ENCODE results near the gene TNS3.

The TNS3 gene

DNA sequence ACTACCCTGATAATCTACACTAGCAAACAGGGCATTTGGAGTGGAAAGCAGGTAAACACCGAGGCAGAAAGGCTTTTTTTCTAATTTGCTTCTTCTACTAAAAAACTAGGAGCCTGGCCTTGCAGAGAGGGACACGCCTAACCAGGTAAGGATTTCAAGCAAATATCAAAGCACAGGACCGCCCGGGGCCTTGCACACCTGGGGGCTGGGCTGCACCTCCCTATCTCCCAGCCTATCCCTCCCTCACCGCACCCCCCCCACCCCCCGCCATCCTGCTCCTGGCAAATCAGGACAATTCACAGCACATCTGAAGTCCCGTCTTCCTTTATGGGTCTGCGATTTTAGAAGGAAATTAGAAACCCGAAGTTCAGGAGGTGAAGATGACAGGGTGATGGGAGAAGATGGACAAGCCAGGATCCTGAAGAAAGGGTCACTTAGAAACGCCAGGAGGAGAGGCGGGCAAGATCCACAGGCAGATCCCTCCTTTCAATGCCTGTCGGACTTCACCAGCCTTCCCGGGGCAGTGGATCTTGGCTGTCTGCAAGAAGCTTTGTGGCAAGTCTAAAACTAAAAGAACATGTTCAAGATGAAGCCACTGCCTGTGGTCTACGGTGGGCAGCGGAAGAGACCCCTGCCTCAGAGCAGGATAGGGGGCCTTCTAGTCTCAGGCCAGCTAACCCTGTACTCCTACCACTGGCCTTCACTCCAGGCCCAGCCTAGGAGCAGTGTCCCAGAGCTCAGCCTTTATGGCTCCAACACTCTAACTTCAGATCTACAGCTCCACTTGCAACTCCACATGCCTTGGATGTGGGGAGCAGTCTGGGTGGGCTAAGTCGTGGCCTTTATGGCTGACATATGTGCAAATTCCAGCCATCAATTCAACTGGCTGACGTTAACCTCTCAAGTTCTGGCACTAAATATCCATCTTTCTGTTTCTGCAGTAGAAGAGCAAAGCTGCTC is 43.9 kb downstream of the TNS3 start:
- H3K4me3 ChIP-seq (ENCODE audit: control insufficient read depth, low read depth, low read length) = peak overlapping the region; percentile 52; the same call in 1 of the 2 replicates
- no peak for DNase-seq (ENCODE audit: low read depth)

DNA sequence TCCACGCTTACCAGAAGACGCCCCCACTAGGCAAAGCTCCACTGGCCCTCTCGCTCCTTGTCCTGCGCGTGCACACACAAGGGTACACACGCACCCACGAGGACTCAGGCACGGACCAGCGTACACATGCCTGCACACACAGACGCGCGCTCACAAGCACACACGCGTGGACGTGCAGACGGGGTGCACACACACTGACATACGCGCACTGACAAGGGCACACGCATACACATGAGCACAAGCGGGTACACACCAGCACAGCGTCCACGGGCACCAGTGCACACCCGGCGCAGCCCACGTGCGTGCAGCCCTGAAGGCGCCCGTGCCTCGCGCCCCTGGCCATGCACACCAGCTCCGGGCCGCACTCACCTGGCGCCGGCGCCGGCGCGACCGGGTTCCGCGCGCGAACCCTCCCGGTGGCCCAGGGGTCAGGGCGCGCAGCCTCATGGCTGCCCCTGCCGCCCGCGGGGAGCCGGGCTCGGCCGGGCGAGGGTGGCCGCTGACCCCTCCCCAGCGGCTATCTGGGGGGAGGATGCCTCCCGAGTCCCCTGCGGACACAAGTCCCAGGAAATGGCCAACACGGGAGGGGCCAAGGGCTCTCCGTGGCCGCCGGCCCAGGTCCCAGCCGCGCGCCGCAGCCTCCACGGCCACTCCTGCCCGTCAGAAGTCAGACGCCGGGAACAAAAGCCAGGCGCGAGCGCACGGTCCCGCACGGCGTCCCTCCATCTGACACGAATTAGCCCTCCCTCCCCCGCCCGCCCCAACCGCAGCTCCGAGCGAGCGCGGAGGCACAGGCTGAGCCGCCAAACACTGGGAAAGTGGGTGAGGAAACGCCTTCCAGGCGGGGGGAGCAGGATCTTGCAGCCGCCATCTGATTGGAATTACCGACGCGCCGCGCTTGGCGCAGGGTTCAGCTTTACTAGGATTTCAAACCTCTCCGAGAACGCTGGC is 45.0 kb downstream of the TNS3 start:
- peak overlapping the region; percentile 52 for H3K4me3 ChIP-seq (ENCODE audit: control insufficient read depth, low read depth, low read length)
- DNase-seq (ENCODE audit: low read depth) = peak; percentile 57
- TF ChIP-seq, protein P1, sequence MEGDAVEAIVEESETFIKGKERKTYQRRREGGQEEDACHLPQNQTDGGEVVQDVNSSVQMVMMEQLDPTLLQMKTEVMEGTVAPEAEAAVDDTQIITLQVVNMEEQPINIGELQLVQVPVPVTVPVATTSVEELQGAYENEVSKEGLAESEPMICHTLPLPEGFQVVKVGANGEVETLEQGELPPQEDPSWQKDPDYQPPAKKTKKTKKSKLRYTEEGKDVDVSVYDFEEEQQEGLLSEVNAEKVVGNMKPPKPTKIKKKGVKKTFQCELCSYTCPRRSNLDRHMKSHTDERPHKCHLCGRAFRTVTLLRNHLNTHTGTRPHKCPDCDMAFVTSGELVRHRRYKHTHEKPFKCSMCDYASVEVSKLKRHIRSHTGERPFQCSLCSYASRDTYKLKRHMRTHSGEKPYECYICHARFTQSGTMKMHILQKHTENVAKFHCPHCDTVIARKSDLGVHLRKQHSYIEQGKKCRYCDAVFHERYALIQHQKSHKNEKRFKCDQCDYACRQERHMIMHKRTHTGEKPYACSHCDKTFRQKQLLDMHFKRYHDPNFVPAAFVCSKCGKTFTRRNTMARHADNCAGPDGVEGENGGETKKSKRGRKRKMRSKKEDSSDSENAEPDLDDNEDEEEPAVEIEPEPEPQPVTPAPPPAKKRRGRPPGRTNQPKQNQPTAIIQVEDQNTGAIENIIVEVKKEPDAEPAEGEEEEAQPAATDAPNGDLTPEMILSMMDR (IDR thresholded peaks at IDR 0.05; ENCODE audit: control insufficient read depth, insufficient read depth, low read depth, low read length, missing control alignments) = no peak

More for the DNA sequence above, 43.9 kb downstream of the TNS3 start:
- TF ChIP-seq, protein P1 (IDR thresholded peaks at IDR 0.05; ENCODE audit: control insufficient read depth, insufficient read depth, low read depth, low read length, missing control alignments) = no peak

DNA sequence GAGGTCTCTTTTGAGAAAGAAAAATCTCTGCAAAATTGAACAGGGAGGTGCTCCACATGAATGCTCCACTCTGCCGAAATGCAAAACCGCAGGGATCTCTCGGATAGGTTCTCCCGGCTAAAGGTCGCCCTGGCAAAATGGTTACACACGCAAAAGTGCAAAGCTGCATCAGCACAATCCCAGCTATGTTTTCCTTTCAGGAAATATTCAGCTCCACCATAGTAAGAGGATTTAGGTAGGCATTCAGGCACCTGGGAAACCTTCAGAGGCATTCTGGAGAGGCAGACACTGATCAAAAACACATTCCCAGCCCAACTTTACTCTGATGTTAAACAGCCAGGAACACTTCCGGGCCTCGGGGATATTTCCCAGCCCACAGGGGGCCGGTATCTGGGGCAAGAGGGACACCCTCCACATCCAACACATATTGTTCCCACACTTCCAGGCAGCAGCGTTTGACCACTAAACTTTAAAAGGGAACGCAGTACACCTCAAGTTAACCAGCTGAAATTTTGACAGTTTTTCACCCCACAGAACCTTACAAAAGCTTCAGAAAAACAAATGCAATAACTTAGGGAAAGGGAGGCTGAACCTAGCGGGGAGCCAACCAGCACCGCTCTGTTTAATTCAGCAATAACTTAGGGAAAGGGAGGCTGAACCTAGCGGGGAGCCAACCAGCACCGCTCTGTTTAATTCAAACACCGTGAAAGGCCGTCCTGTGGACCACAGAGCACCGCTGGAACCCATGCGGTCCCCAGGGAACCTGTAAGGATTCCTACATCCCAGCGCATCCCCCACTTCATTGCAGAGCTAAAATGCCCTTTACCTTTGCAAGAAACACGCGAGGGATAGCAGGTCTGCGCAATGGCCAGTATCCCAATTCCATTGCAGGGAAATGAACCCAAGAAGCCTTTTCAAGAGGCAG is 45.9 kb downstream of the TNS3 start:
- TF ChIP-seq, protein P1 (IDR thresholded peaks at IDR 0.05; ENCODE audit: control insufficient read depth, insufficient read depth, low read depth, low read length, missing control alignments) = no peak
- no peak for DNase-seq (ENCODE audit: low read depth)
- H3K4me3 ChIP-seq (ENCODE audit: control insufficient read depth, low read depth, low read length) = peak overlapping the region; percentile 52

DNA sequence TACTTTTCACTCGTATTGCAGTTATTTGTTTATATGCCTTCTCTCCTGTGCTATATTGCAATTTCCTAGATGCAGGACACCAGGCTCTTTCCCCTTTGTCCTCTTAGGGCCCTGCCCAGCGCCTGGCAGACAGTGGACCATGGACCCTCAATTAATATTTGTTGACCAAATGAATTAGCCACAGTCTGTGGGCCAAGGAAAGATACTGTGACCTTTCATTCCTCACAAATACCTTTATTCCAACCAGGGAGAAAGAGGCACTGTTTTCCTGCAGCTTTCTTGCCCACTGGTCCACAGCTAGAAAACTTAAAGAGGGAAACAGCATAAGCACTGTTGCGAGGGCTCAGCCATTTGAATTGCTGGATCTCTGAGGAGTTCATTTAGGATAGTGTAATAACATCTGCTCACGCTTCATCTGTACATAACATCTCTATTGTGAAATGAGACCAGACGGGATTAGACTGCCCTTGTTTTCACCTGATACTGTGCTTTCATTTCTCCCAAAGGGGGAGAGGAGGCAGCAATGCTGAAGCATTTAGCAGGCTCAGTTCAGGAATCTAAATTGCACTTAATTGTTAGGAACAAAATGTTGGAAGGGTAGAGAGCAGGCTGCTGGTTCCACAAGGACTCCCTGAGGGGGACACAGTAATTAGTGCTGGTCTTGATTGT is 46.7 kb downstream of the TNS3 start:
- TF ChIP-seq, protein P1 (IDR thresholded peaks at IDR 0.05; ENCODE audit: control insufficient read depth, insufficient read depth, low read depth, low read length, missing control alignments) = no peak
- no peak for DNase-seq (ENCODE audit: low read depth)
- no peak overlapping the region for H3K4me3 ChIP-seq (ENCODE audit: control insufficient read depth, low read depth, low read length)

DNA sequence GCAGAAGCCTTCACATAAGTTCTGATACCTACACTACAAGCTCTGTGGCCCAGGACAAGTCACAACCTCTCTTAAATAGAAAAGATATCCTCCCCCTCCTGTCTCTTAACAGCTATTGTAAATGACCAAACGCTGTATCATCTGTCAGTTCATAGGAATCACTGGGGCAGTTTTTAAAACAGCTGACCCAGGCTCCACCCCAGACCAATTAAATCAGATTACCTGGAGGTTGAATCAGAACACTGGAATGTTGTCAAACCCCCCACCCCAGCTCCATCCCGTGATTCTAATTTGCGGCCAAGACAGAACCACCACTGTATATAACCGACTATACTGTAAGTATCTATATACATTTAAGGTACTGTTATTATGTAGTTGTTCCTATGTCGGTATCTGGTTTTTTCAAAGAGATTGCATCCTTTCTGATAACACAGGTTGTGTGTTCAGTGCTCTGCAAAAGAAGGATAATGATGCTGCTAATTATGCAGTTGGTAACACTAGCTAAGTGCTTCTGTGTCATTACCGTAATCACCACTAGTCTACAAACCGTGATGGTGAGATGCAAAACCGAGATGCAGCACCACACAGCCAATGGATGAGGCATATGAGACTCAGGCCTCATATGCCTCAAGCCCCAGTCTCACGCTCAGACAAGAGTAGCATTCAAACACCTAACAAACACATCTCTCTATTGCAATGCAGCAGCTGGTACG is 47.4 kb downstream of the TNS3 start:
- TF ChIP-seq, protein P1 (IDR thresholded peaks at IDR 0.05; ENCODE audit: control insufficient read depth, insufficient read depth, low read depth, low read length, missing control alignments) = no peak
- DNase-seq (ENCODE audit: low read depth) = no peak

More for the DNA sequence above, 47.4 kb downstream of the TNS3 start:
- no peak overlapping the region for H3K4me3 ChIP-seq (ENCODE audit: control insufficient read depth, low read depth, low read length)
